PC-3 (cell line): ENCODE measurements around the gene FBXL7. TPM values are rescaled to one million over a fixed set of nuclear protein-coding genes. Genes with fewer than 3 reads are reported as not detected.

Experiments
- ATAC-seq: fragments of 200-7000 bp; cut with Tn5 transposase; 2 replicates; pipeline ENCODE4 v1.9.1; 2020; ENCODE audit warnings: mild to moderate bottlenecking, moderate library complexity
- BruUV-seq: library from RNA; stranded (reverse); fragments of 400-500 nt; replicated peaks from 2 replicates; lab custom pipeline; 2021; lab: Mats Ljungman, UMichigan
- CTCF ChIA-PET: fragments of 300-600 bp; sonication (Branson Sonifier 250); formaldehyde crosslinking; loops from one replicate; lab custom pipeline; 2022; ENCODE audit warnings: antibody characterized with exemption; lab: Charles Lee
- POLR2A ChIA-PET: fragments of 300-600 bp; sonication (Branson Sonifier 250); formaldehyde crosslinking; loops from one replicate; lab custom pipeline; 2022; ENCODE audit warnings: antibody characterized with exemption; ENCODE audit not compliant: unreplicated experiment; lab: Charles Lee
- DNase-seq: peaks from one replicate; pipeline ENCODE4 v3.0.0-alpha.2; 2015
- H2AFZ ChIP-seq: fragments of 300-600 bp; sonication (generic); 2 replicates; pipeline ENCODE4 v1.6.0; 2016; ENCODE audit warnings: antibody characterized with exemption, low read length
- H3F3A ChIP-seq: fragments of 300-600 bp; sonication (generic); one replicate; pipeline ENCODE4 v1.6.0; 2017; ENCODE audit warnings: antibody characterized with exemption, low read length, control low read depth, mild to moderate bottlenecking; ENCODE audit not compliant: unreplicated experiment
- H3K27ac ChIP-seq: fragments of 300-600 bp; sonication (generic); 2 replicates; pipeline ENCODE4 v1.5.1; 2016; ENCODE audit warnings: mild to moderate bottlenecking, low read length
- H3K27me3 ChIP-seq: fragments of 300-600 bp; sonication (generic); 2 replicates; pipeline ENCODE4 v1.6.1; 2016; ENCODE audit warnings: low read length, mixed read lengths
- H3K36me3 ChIP-seq: fragments of 300-600 bp; sonication (generic); 2 replicates; pipeline ENCODE4 v1.6.1; 2016; ENCODE audit warnings: low read depth, mixed run types, low read length, mixed read lengths
- H3K4me1 ChIP-seq: fragments of 300-600 bp; sonication (generic); 2 replicates; pipeline ENCODE4 v1.5.1; 2016; ENCODE audit warnings: low read length; ENCODE audit not compliant: insufficient read depth
- H3K4me2 ChIP-seq: fragments of 300-600 bp; sonication (generic); 2 replicates; pipeline ENCODE4 v1.6.0; 2016; ENCODE audit warnings: low read length
- H3K4me3 ChIP-seq: fragments of 300-600 bp; sonication (generic); 2 replicates; pipeline ENCODE4 v1.5.1; 2016; ENCODE audit warnings: mild to moderate bottlenecking, low read length, mixed read lengths
- H3K79me2 ChIP-seq: fragments of 300-600 bp; sonication (generic); 2 replicates; pipeline ENCODE4 v1.6.1; 2017; ENCODE audit warnings: low read length, mixed read lengths
- H3K9ac ChIP-seq: fragments of 300-600 bp; sonication (generic); 2 replicates; pipeline ENCODE4 v1.6.0; 2016; ENCODE audit warnings: mild to moderate bottlenecking, low read length
- H3K9me2 ChIP-seq: fragments of 300-600 bp; sonication (generic); replicated peaks from 2 replicates; pipeline ENCODE4 v1.6.1; 2016; ENCODE audit warnings: mixed run types, low read length, mixed read lengths
- H3K9me3 ChIP-seq: fragments of 300-600 bp; sonication (generic); 2 replicates; pipeline ENCODE4 v1.6.1; 2016; ENCODE audit warnings: low read length, mixed read lengths
- H4K20me1 ChIP-seq: fragments of 300-600 bp; sonication (generic); 2 replicates; pipeline ENCODE4 v1.6.1; 2016; ENCODE audit warnings: low read length, mixed read lengths
- CTCF ChIP-seq: fragments of 300-600 bp; sonication (generic); conservative IDR thresholded peaks from 2 replicates; pipeline ENCODE4 v1.5.1; 2017; ENCODE audit warnings: antibody characterized with exemption, low read depth, mild to moderate bottlenecking, low read length
- EZH2 ChIP-seq: fragments of 300-600 bp; sonication (generic); IDR thresholded peaks from one replicate; pipeline ENCODE4 v1.6.1; 2017; ENCODE audit warnings: antibody characterized with exemption, mild to moderate bottlenecking, low read length; ENCODE audit not compliant: unreplicated experiment
- EZH2phosphoT487 ChIP-seq: fragments of 300-600 bp; sonication (generic); IDR thresholded peaks from 2 replicates; pipeline ENCODE4 v1.6.1; 2018; ENCODE audit warnings: mild to moderate bottlenecking, antibody characterized with exemption, low read length, borderline replicate concordance
- intact Hi-C: fragments of 100-400 bp; cut with micrococcal nuclease; formaldehyde crosslinking; loops from 2 replicates; pipeline ENCODE4 v1.9.0; 2023
- total RNA-seq: library from RNA; depleted of rRNA; stranded (reverse); fragments of >200 nt; gene quantifications from 2 replicates; pipeline ENCODE4 v1.2.3, GENCODE V29; 2014

The FBXL7 gene
- total RNA-seq, 1 experiment from 2014 or later = 0.18 TPM

GRCh38 chr5:15746833-15747232, 246.9 kb downstream of the FBXL7 start:
- Histone ChIP-seq H4K20me1 (no peaks in the 10 kb centered on the region), H3K4me2 (no peak overlapping the region), H3K9ac (no peak overlapping the region), H3K79me2 (no peaks in the 10 kb centered on the region), H3K27me3 (no peaks in the 10 kb centered on the region), H3K4me3 (no peak overlapping the region), H3K4me1 (no peaks in the 10 kb centered on the region), H3K36me3 (no peaks in the 10 kb centered on the region), H2AFZ (no peak overlapping the region), H3F3A (no peaks in the 10 kb centered on the region), H3K27ac (no peak overlapping the region), H3K9me3 (peaks cover 8% of the 10 kb centered on the region), H3K9me2 (no peaks in the 10 kb centered on the region)
- CTCF ChIA-PET = no interaction called here
- intact Hi-C loops = no loop called here
- POLR2A ChIA-PET = no interaction called here
- no peak for TF ChIP-seq EZH2phosphoT487
- no peak for TF ChIP-seq EZH2
- TF ChIP-seq CTCF = no peak
- no TSS peak for BruUV-seq
- ATAC-seq (no peak), DNase-seq (no peak)

- Histone ChIP-seq H2AFZ (no peak overlapping the region), H3K9me3 (peaks cover 7% of the 10 kb centered on the region), H3K9ac (no peak overlapping the region), H3K36me3 (no peaks in the 10 kb centered on the region), H3K27me3 (no peaks in the 10 kb centered on the region), H4K20me1 (no peaks in the 10 kb centered on the region), H3K27ac (no peak overlapping the region), H3F3A (no peaks in the 10 kb centered on the region), H3K4me1 (no peaks in the 10 kb centered on the region), H3K4me3 (no peak overlapping the region), H3K79me2 (no peaks in the 10 kb centered on the region), H3K9me2 (no peaks in the 10 kb centered on the region), H3K4me2 (no peak overlapping the region)
- no peak for TF ChIP-seq EZH2phosphoT487
- no peak for TF ChIP-seq CTCF
- no peak for TF ChIP-seq EZH2
- ChIA-PET POLR2A (no interaction called here), CTCF (no interaction called here)
- ATAC-seq (no peak), DNase-seq (no peak)
- intact Hi-C loops = no loop called here
- BruUV-seq = no TSS peak
Observed at GRCh38 chr5:15748266-15748665, 248.3 kb downstream of the FBXL7 start.

GRCh38 chr5:15752663-15753285, 252.8 kb downstream of the FBXL7 start:
- no peak for DNase-seq

More at GRCh38 chr5:15752663-15753285, 252.8 kb downstream of the FBXL7 start:
- ChIA-PET POLR2A (no interaction called here), CTCF (no interaction called here)
- no peaks in the 10 kb centered on the region for H3F3A ChIP-seq
- intact Hi-C loops = no loop called here
- no TSS peak for BruUV-seq
- no peak overlapping the region for H3K27ac ChIP-seq
- H3K27me3 ChIP-seq = no peaks in the 10 kb centered on the region
- H4K20me1 ChIP-seq = no peaks in the 10 kb centered on the region
- H2AFZ ChIP-seq = no peak overlapping the region
- H3K79me2 ChIP-seq = no peaks in the 10 kb centered on the region
- no peak overlapping the region for H3K4me2 ChIP-seq
- H3K9me3 ChIP-seq = peaks cover 20% of the 10 kb centered on the region; the same call in 1 of the 2 replicates
- TF ChIP-seq EZH2 (no peak), EZH2phosphoT487 (no peak), CTCF (no peak)
- H3K36me3 ChIP-seq = no peaks in the 10 kb centered on the region
- no peaks in the 10 kb centered on the region for H3K4me1 ChIP-seq
- no peaks in the 10 kb centered on the region for H3K9me2 ChIP-seq
- no peak for ATAC-seq
- no peak overlapping the region for H3K4me3 ChIP-seq
- no peak overlapping the region for H3K9ac ChIP-seq
